Glomerular endothelial cell (primary cell): ENCODE measurements around the gene BAG3. TPM values are rescaled to one million over a fixed set of nuclear protein-coding genes. Genes with fewer than 3 reads are reported as not detected.

Experiments
- DNase-seq: peaks from one replicate; pipeline ENCODE4 v3.0.0-alpha.2; 2011; ENCODE audit warnings: low read depth, low spot score; ENCODE audit errors: extremely low read depth
- total RNA-seq: library from RNA; depleted of rRNA; stranded (reverse); fragments of >200 nt; gene quantifications from 2 replicates; pipeline ENCODE4 v1.2.3, GENCODE V29; 2015

Gene BAG3
- total RNA-seq, 1 donor from 2014 or later: 77.7 TPM

DNA sequence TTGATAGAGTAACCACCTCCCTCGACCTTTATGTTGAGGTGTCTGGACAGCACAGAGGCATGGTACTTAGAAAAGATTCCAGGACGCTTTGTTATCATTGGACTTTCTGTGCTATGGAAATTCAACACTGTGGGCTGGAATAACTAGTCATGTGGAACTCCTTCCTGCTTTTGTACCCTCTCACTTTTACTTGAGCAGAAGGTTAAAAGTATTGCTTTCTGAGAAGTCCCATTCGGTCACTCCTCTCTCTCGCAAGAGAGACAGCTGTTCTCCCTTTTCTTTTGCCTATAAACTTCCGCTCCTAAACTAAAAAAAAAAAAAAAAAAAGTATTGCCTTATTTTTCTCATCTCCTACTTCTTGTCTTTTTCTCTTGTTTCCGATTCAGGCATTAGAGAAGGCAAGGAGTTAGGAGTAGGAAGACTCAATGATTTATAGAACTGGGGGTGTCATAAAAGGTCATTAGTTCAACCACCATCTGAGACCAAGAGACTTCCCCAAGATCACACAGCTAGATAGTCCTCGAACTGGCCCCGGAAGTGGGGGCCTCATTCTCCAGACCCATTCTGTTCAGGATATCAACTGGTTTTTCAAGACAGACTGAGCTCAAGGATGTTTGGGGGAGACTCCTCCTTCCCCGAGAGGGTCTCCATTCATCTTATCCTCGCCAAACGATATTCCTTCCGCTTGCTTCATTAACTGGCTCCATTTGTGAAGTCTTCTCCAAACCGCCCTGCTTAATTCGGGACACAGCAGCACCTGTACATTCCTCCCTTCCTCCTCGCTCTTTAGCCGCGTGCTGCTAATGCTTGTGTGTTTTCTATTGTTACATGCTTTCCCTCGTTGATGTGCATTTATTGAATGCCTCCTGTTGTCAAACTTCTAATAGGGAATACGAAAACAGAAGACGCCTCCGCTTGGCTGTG is 73.7 kb downstream of the BAG3 start:
- no peak for DNase-seq

DNA sequence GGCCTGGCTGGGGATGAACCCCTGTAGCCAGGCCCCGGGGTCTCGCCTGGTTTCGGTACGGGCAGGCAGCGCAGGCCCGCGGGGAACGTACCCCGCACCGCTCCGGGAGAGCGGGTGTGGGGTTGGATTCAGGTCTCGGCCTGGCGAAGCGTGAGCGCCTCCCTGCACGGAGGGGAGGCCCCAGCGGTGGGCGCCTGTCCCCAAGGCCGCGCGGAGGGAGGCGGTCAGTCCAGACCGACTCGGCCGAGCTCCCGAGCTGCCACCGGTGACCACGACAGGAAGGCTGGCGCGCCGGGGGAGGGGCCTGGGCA is 74.3 kb downstream of the BAG3 start:
- DNase-seq: no peak

DNA sequence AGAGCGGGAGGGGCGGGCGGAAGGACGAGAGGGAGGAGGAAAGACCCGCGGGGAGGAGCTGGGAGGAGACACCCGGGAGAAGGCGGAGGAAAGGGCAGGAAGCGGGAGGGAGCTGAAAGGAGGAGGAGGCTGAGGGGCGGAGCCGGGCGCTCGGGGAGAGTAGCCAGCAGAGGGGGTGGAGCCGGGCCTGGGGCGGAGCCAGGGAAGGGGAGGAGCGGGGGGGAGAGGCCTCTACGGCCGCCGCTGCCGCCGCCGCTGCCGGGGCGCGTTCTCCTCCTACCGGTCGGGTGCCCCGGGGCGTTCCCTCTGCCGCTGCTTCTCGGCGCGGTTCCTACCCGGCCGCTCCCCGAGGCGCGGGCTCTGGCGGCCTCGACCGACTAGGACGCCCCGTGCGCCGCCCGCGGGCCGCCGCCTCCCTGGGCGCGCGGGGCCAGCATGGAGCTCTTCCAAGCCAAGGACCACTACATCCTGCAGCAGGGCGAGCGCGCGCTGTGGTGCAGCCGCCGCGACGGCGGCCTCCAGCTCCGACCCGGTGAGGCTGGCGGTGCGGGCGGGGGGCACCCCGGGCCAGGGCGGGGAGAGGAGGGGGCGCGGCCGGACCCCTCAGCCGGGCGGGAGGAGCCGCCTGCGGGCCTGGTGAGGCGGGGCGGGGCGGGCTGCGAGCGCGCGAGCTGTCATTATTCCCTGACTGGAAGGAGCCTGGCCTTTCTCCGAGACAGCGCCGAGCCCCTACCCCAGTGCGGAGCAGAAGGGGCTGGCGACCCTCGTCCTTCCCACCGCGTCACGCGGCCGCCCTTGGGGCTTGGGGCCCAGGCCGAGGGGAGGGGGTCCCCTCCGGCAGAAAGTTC is 74.9 kb downstream of the BAG3 start, which contains the start of gene INPP5F:
Gene INPP5F (plus strand): TSS at position 223 of the 848 bp plus-strand sequence. CDS start 213 bp downstream, at position 436.
- peak; percentile 66 for DNase-seq

DNA sequence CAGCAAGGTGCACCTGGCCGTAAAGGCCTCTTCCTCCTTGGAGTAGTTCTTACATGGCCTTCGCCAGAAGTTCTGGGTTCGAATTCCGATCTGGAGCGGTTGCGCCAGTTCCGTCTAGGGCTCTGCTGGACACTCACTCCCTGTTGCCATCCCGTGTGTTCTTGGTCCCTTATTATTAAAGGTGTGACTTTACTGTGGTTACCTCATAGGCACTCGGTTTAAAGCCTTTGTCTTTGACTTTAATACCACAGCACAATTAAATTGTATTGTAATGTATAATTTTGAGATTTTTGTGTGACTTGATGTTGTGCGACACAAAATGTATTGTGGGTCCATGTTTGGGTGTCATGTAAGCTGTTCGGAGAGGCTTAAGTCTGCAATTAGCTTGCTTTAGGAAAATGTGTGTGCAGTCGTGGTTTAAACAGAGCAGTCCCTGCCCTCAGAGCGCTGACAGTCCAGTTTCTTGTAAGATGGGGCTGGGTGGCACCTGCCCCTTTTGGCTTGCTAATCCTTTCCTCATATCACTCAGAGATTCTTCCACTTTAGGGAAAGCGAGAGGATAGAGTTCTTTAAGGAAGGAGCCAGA is 75.6 kb downstream of the BAG3 start:
- no peak for DNase-seq

Other genes starting within 250 kb of the BAG3 start
- 50.2 and 67.1 TPM in 2 replicates for gene RGS10, start 108.7 kb upstream of the BAG3 start, total RNA-seq
- gene TIAL1, start 54.4 kb upstream of the BAG3 start, total RNA-seq: 63.2 and 72.0 TPM in 2 replicates
- 21.3 and 21.6 TPM in 2 replicates for gene INPP5F, start 74.7 kb downstream of the BAG3 start, total RNA-seq
- gene MCMBP, start 221.5 kb downstream of the BAG3 start, total RNA-seq: 48.5 and 55.8 TPM in 2 replicates
- 17.8 and 58.3 TPM in 2 replicates for gene SEC23IP, start 241.3 kb downstream of the BAG3 start, total RNA-seq